ENCODE data around the gene FAM3A. TPM values are rescaled to one million over a fixed set of nuclear protein-coding genes. Genes with fewer than 3 reads are reported as not detected.

Gene FAM3A
- total RNA-seq, 3 donors from 2014 or later: 38.8 to 42.6 (median 41.3) TPM

- Histone ChIP-seq H3K27me3 (peaks cover 0 to 51% of the 10 kb centered on the region in 2 donors), H3K4me3 (no peak overlapping the region), H3K9me3 (no peaks in the 10 kb centered on the region), H3K27ac (no peak overlapping the region), H3K36me3 (no peaks in the 10 kb centered on the region), H3K4me1 (no peaks in the 10 kb centered on the region)
- TF ChIP-seq POLR2AphosphoS5 (IDR thresholded peaks at IDR 0.05) (no peak), CTCF (IDR thresholded peaks at IDR 0.05) (no peak), POLR2A (IDR thresholded peaks at IDR 0.05) (no peak)
- DNase-seq (ENCODE audit: low spot score in 2 of 2): no peak
- intact Hi-C loops (cut with DNase I; ENCODE audit: low total_unique reads): loop anchor here (2.0 kb wide), 1 partner anchor 24 kb away; no protein-coding TSS in a partner anchor
These were observed 23.0 kb upstream of the FAM3A start for GRCh38 chrX:154539077-154539476.

GRCh38 chrX:154535892-154536291, 19.9 kb upstream of the FAM3A start:
- Histone ChIP-seq H3K36me3 (no peaks in the 10 kb centered on the region), H3K27ac (no peak overlapping the region), H3K4me1 (no peaks in the 10 kb centered on the region), H3K4me3 (no peak overlapping the region), H3K27me3 (peaks cover 0 to 26% of the 10 kb centered on the region in 2 donors), H3K9me3 (no peaks in the 10 kb centered on the region)
- no peak for DNase-seq (ENCODE audit: low spot score in 2 of 2)
- TF ChIP-seq CTCF (IDR thresholded peaks at IDR 0.05): no peak
- TF ChIP-seq POLR2A (IDR thresholded peaks at IDR 0.05): no peak
- no peak for TF ChIP-seq POLR2AphosphoS5 (IDR thresholded peaks at IDR 0.05)
- intact Hi-C loops (cut with DNase I; ENCODE audit: low total_unique reads): no loop called here

GRCh38 chrX:154534526-154535322, 18.7 kb upstream of the FAM3A start:
- intact Hi-C loops (cut with DNase I; ENCODE audit: low total_unique reads): no loop called here
- H3K27me3 ChIP-seq: peaks cover 0 to 21% of the 10 kb centered on the region in 2 donors
- no peaks in the 10 kb centered on the region for H3K9me3 ChIP-seq
- H3K4me3 ChIP-seq: no peak overlapping the region
- TF ChIP-seq POLR2AphosphoS5 (IDR thresholded peaks at IDR 0.05): peak; percentile 73 to 79 (median 78)
- TF ChIP-seq POLR2A (IDR thresholded peaks at IDR 0.05): no peak
- peak; percentile 92 to 100 (median 98) for TF ChIP-seq CTCF (IDR thresholded peaks at IDR 0.05)
- DNase-seq (ENCODE audit: low spot score in 2 of 2): peak; percentile 81 to 86
- no peaks in the 10 kb centered on the region for H3K36me3 ChIP-seq
- H3K27ac ChIP-seq: peak overlapping the region; percentile 15 to 60
- no peaks in the 10 kb centered on the region for H3K4me1 ChIP-seq

- Histone ChIP-seq H3K4me3 (no peak overlapping the region), H3K9me3 (no peaks in the 10 kb centered on the region), H3K27ac (no peak overlapping the region), H3K36me3 (no peaks in the 10 kb centered on the region), H3K27me3 (peaks cover 0 to 18% of the 10 kb centered on the region in 2 donors), H3K4me1 (no peaks in the 10 kb centered on the region)
- intact Hi-C loops (cut with DNase I; ENCODE audit: low total_unique reads): no loop called here
- no peak for DNase-seq (ENCODE audit: low spot score in 2 of 2)
- TF ChIP-seq CTCF (IDR thresholded peaks at IDR 0.05) (no peak), POLR2AphosphoS5 (IDR thresholded peaks at IDR 0.05) (no peak), POLR2A (IDR thresholded peaks at IDR 0.05) (no peak)
These were observed 16.7 kb upstream of the FAM3A start for GRCh38 chrX:154532690-154533089.

GRCh38 chrX:154531626-154532025, 15.6 kb upstream of the FAM3A start:
- intact Hi-C loops (cut with DNase I; ENCODE audit: low total_unique reads): no loop called here

More at GRCh38 chrX:154531626-154532025, 15.6 kb upstream of the FAM3A start:
- no peak for DNase-seq (ENCODE audit: low spot score in 2 of 2)
- no peak overlapping the region for H3K27ac ChIP-seq
- H3K9me3 ChIP-seq: no peaks in the 10 kb centered on the region
- TF ChIP-seq CTCF (IDR thresholded peaks at IDR 0.05): no peak
- no peak for TF ChIP-seq POLR2A (IDR thresholded peaks at IDR 0.05)
- no peak for TF ChIP-seq POLR2AphosphoS5 (IDR thresholded peaks at IDR 0.05)
- no peaks in the 10 kb centered on the region for H3K36me3 ChIP-seq
- no peak overlapping the region for H3K4me3 ChIP-seq
- peaks cover 0 to 28% of the 10 kb centered on the region in 2 donors for H3K27me3 ChIP-seq
- no peaks in the 10 kb centered on the region for H3K4me1 ChIP-seq
